Testis (tissue), 3 donors: ENCODE data around the gene PLCD3. TPM values are rescaled to one million over a fixed set of nuclear protein-coding genes. Genes with fewer than 3 reads are reported as not detected.
A peak's percentile ranks its signal among the peaks of the same experiment; 100 is the strongest.

Experiments
- DNase-seq: peaks from one replicate; pipeline ENCODE4 v3.0.0-alpha.2; 2019
- H3K27ac ChIP-seq, 2 donors: fragments of 200-600 bp; sonication (generic); one replicate each; pipeline ENCODE4 v1.5.1; 2019
- H3K27me3 ChIP-seq: fragments of 200-600 bp; sonication (generic); one replicate; pipeline ENCODE4 v1.5.1; 2019
- H3K36me3 ChIP-seq: fragments of 200-600 bp; sonication (generic); one replicate; pipeline ENCODE4 v1.5.1; 2017; ENCODE audit warnings: low read depth; ENCODE audit errors: missing control alignments
- H3K4me1 ChIP-seq: fragments of 200-600 bp; sonication (generic); one replicate; pipeline ENCODE4 v1.5.1; 2019
- H3K4me3 ChIP-seq, 2 donors: fragments of 200-600 bp; sonication (generic); one replicate each; pipeline ENCODE4 v1.5.1; 2017 to 2019
- H3K9me3 ChIP-seq: fragments of 200-600 bp; sonication (generic); one replicate; pipeline ENCODE4 v1.5.1; 2017
- POLR2A ChIP-seq: fragments of 450-650 bp; IDR thresholded peaks from one replicate; pipeline ENCODE4 v1.6.1; 2017; ENCODE audit warnings: antibody characterized with exemption, mild to moderate bottlenecking, moderate library complexity
- WGBS, 2 donors: methylation state at CpG; one replicate each; pipeline ENCODE4 v1.1.5; 2018; 5-methylcytosine and 5-hydroxymethylcytosine counted together
- intact Hi-C: fragments of 100-400 bp; cut with DNase I; formaldehyde crosslinking; loops from one replicate; pipeline ENCODE4 v1.15.1; 2023; ENCODE audit warnings: low total_unique reads
- polyA plus RNA-seq: library from polyadenylated mRNA; stranded (reverse); fragments of 350-450 nt; fragmentation: Illumina TruSeq; extraction: RNeasy Lipid Tissue Mini Kit (QIAGEN cat#74804); gene quantifications from one replicate; pipeline ENCODE4 v1.2.3, GENCODE V29; 2014; ENCODE audit warnings: low read depth, low replicate concordance; ENCODE audit not compliant: insufficient read depth
- total RNA-seq, 2 donors: library from RNA; depleted of rRNA; stranded (reverse); fragments of >200 nt; gene quantifications; one replicate each; pipeline ENCODE4 v1.2.3, GENCODE V29; 2016
- TF ChIP-seq, protein P1 (sequence below), 3 experiments: fragments of 450-650 bp in 2 of 3; fragments of 200-600 bp in 1 of 3; sonication (generic) in 1 of 3; IDR thresholded peaks; one replicate each; pipeline ENCODE4 v1.5.1; 2016 to 2019; ENCODE audit warnings: antibody characterized with exemption in 3 of 3, mild to moderate bottlenecking in 2 of 3, moderate library complexity in 1 of 3

Gene PLCD3
- total and polyA plus RNA-seq, 3 donors from 2014 or later: 62.2 to 106 (median 86.3) TPM

DNA sequence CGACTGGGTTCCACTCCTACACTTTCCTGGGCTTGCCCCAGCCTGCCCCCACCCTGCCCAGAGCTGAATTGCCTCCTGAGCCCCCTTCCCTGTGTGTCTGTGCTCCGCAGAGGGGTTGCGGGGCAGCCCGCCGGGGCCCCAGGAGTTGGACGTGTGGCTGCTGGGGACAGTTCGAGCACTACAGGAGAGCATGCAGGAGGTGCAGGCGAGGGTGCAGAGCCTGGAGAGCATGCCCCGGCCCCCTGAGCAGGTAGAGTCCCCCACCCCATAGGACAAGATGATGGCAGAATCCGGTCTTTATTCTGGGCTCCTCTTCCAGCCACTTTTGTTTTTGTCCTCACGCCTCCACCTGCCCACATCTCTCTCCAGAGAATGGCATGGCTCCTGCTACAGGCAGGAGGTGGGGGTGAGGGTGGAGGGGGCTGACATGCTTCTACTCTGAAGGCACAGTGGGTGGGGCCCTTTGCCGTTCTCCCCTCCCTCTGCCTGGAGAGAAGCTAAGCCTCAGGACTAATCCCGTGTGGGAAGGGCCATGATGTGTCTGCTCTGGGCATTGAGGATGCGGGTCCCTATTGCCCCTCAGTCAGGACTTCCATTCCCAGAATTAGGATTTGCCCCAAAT is 6.7 kb upstream of the PLCD3 start:
- TF ChIP-seq, protein P1, sequence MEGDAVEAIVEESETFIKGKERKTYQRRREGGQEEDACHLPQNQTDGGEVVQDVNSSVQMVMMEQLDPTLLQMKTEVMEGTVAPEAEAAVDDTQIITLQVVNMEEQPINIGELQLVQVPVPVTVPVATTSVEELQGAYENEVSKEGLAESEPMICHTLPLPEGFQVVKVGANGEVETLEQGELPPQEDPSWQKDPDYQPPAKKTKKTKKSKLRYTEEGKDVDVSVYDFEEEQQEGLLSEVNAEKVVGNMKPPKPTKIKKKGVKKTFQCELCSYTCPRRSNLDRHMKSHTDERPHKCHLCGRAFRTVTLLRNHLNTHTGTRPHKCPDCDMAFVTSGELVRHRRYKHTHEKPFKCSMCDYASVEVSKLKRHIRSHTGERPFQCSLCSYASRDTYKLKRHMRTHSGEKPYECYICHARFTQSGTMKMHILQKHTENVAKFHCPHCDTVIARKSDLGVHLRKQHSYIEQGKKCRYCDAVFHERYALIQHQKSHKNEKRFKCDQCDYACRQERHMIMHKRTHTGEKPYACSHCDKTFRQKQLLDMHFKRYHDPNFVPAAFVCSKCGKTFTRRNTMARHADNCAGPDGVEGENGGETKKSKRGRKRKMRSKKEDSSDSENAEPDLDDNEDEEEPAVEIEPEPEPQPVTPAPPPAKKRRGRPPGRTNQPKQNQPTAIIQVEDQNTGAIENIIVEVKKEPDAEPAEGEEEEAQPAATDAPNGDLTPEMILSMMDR (IDR thresholded peaks at IDR 0.05): no peak
- TF ChIP-seq POLR2A: no peak
- WGBS, 2 donors: 84 to 88% methylated on average over 14 of the region's 14 CpGs

DNA sequence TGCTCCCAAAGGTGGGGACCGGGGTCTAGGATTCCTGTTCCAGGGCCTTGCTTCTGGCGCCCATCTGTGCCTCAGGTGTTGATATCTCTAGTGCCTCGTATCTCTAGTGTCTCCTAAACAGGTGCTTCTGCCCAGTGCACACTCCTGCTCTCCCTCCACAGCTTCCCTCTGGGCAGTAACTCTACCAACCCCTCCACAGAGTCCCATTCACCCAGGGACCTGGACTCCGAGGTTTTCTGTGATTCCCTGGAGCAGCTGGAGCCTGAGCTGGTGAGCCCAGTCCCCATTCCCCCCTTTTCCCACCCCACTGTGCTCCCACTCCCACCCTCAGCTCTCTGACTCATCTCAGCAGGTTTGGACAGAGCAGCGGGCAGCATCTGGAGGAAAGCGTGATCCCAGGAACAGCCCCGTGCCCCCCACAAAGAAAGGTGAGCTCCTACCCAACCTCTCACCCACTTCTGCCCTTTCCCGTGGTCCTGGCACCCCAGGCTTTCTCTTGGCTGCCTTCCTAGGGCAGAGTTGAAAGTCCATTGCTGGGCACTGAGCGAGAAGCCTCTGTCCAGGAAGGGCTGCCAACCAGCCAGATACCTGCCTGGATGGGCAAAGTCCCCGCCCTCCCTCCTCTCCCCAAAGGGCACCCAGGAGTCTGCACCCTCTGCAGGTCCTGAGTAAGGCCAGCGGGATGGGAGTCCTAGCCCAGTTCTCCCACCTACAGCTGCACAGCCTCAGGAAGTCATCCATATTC is 5.4 kb upstream of the PLCD3 start:
- no peak for TF ChIP-seq POLR2A
- TF ChIP-seq, protein P1 (IDR thresholded peaks at IDR 0.05): no peak
- 90 to 91% methylated on average over 8 to 11 of the region's 11 CpGs for WGBS, 2 donors
- intact Hi-C loops: no loop called here
- H3K36me3 ChIP-seq: no peaks in the 10 kb centered on the region
- no peaks in the 10 kb centered on the region for H3K9me3 ChIP-seq
- peaks cover 7% of the 10 kb centered on the region for H3K4me1 ChIP-seq
- no peak overlapping the region for H3K27ac ChIP-seq
- H3K4me3 ChIP-seq: no peak overlapping the region
- H3K27me3 ChIP-seq: no peaks in the 10 kb centered on the region
- DNase-seq: no peak

More for the DNA sequence above, 6.7 kb upstream of the PLCD3 start:
- Histone ChIP-seq H3K4me3 (no peak overlapping the region), H3K36me3 (no peaks in the 10 kb centered on the region), H3K4me1 (peaks cover 15% of the 10 kb centered on the region), H3K27ac (no peak overlapping the region), H3K27me3 (no peaks in the 10 kb centered on the region), H3K9me3 (no peaks in the 10 kb centered on the region)
- no peak for DNase-seq
- intact Hi-C loops: no loop called here

DNA sequence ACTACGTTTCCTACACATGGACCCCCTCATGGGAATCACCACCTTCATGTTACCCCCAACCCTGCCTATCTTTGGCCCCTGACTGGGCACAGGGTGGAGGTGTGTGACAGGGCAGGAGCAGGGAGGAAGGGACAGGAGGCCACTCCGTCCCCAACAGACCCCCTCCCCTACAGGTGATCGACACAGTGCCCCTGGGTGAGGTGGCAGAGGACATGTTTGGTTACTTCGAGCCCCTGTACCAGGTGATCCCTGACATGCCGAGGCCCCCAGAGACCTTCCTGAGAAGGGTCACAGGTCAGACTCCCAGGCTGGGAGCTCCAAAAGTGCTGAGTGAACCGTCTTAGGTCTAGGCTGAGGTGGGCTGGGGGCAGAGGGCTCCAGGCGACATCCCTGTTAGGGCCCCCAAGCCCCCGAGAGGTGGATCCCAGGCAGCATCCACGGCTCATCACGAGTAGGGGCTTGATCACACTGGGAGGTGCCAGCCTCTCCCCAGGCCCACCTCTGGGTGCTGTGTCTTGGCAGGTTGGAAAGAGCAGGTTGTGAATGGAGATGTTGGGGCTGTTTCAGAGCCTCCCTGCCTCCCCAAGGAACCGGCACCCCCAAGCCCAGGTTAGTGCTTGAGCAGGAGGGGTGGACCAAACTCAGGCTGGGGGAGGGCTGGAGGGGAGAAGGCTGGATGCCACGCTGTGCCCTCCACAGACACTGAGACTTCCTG is 4.7 kb upstream of the PLCD3 start:
- Histone ChIP-seq H3K36me3 (no peaks in the 10 kb centered on the region), H3K27ac (no peak overlapping the region), H3K4me3 (no peak overlapping the region), H3K4me1 (peaks cover 7% of the 10 kb centered on the region), H3K27me3 (no peaks in the 10 kb centered on the region), H3K9me3 (no peaks in the 10 kb centered on the region)
- 63 to 89% methylated on average over 4 to 12 of the region's 12 CpGs for WGBS, 2 donors
- TF ChIP-seq, protein P1 (IDR thresholded peaks at IDR 0.05): no peak
- TF ChIP-seq POLR2A: no peak
- intact Hi-C loops: no loop called here
- DNase-seq: no peak

DNA sequence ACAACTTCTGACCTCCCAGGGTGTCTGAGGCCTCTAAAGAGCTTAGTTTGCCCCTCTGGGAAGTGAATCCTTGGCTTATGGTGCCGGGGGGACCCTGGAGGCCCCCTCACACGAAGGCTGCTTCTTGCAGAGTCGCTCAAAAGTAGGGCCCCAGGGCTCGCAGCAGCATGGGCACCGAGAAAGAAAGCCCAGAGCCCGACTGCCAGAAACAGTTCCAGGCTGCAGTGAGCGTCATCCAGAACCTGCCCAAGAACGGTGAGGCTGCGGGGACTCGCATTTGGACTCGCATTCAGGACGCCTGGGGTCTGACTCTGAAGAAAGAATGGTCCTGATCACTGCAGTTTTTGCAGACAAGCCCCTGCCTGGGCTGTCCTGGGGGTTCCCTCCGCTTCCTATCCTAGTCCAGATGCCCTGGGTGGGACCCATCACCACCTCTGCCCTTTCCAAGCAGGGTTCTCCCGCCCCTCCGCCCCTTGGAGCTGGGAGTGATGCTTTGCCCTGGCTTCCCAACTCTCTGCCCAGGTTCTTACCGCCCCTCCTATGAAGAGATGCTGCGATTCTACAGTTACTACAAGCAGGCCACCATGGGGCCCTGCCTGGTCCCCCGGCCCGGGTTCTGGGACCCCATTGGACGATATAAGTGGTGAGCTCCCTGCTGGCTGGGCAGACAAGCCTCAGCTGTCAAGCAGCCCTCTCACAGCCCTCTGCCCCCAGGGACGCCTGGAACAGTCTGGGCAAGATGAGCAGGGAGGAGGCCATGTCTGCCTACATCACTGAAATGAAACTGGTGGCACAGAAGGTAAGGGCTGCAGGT is 3.9 kb upstream of the PLCD3 start:
- TF ChIP-seq, protein P1 (IDR thresholded peaks at IDR 0.05): no peak
- TF ChIP-seq POLR2A: no peak
- H3K4me3 ChIP-seq: peak overlapping the region; percentile 44 to 61
- WGBS, 2 donors: 31 to 57% methylated on average over 18 to 21 of the region's 21 CpGs
- H3K4me1 ChIP-seq: peaks cover 13% of the 10 kb centered on the region
- no peaks in the 10 kb centered on the region for H3K27me3 ChIP-seq
- H3K36me3 ChIP-seq: no peaks in the 10 kb centered on the region
- H3K27ac ChIP-seq: peak overlapping the region; percentile 14 to 57
- intact Hi-C loops: no loop called here
- peak; percentile 29 for DNase-seq
- no peaks in the 10 kb centered on the region for H3K9me3 ChIP-seq
